Astrocyte (in vitro differentiated cells and primary cell): Measurements from ENCODE around the gene LRMDA. TPM values are rescaled to one million over a fixed set of nuclear protein-coding genes. Genes with fewer than 3 reads are reported as not detected.

ENCODE experiments used
- DNase-seq: peaks from one replicate; pipeline ENCODE4 v3.0.0-alpha.2; 2010; ENCODE audit warnings: low read depth
- FAIRE-seq: peaks from 2 replicates; lab custom pipeline; 2011; peaks lifted over from hg19 to GRCh38; lab: Jason Lieb, UNC
- H2AFZ ChIP-seq: 2 replicates; pipeline ENCODE4 v1.6.0; 2012; ENCODE audit warnings: low read depth, low read length, inconsistent platforms
- H3K27ac ChIP-seq: 2 replicates; pipeline ENCODE4 v1.5.1; 2011; ENCODE audit warnings: low read depth, low read length, inconsistent platforms
- H3K27me3 ChIP-seq: 2 replicates; pipeline ENCODE4 v1.6.0; 2011; ENCODE audit warnings: low read length, inconsistent platforms; ENCODE audit not compliant: insufficient read depth
- H3K36me3 ChIP-seq: 2 replicates; pipeline ENCODE4 v1.5.1; 2011; ENCODE audit warnings: low read length, inconsistent platforms; ENCODE audit not compliant: insufficient read depth
- H3K4me1 ChIP-seq: 2 replicates; pipeline ENCODE4 v1.5.1; 2011; ENCODE audit warnings: low read length, inconsistent platforms; ENCODE audit not compliant: insufficient read depth
- H3K4me2 ChIP-seq: 2 replicates; pipeline ENCODE4 v1.6.0; 2012; ENCODE audit warnings: low read length, inconsistent platforms
- H3K4me3 ChIP-seq: 2 replicates; pipeline ENCODE4 v1.5.1; 2011; ENCODE audit warnings: low read depth, mild to moderate bottlenecking, low read length, inconsistent platforms; ENCODE audit not compliant: insufficient read depth
- H3K79me2 ChIP-seq: 2 replicates; pipeline ENCODE4 v1.6.0; 2012; ENCODE audit warnings: mild to moderate bottlenecking, low read length, inconsistent platforms; ENCODE audit not compliant: insufficient read depth
- H3K9ac ChIP-seq: 2 replicates; pipeline ENCODE4 v1.6.0; 2012; ENCODE audit warnings: mild to moderate bottlenecking, low read length, inconsistent platforms
- H3K9me3 ChIP-seq: 2 replicates; pipeline ENCODE4 v1.5.1; 2012; ENCODE audit warnings: low read depth, mild to moderate bottlenecking, low read length, inconsistent platforms; ENCODE audit not compliant: insufficient read depth
- H4K20me1 ChIP-seq: 2 replicates; pipeline ENCODE4 v1.6.0; 2012; ENCODE audit warnings: low read length, inconsistent platforms; ENCODE audit not compliant: insufficient read depth
- H3K27ac Mint-ChIP-seq: one replicate; pipeline ENCODE4 v1.8.0; 2021; ENCODE audit warnings: mild to moderate bottlenecking, mixed read lengths; ENCODE audit not compliant: unreplicated experiment
- H3K27me3 Mint-ChIP-seq: one replicate; pipeline ENCODE4 v1.8.0; 2021; ENCODE audit warnings: low read depth, mixed read lengths; ENCODE audit not compliant: unreplicated experiment
- H3K36me3 Mint-ChIP-seq: one replicate; pipeline ENCODE4 v1.8.0; 2021; ENCODE audit warnings: low read depth, mixed read lengths; ENCODE audit not compliant: unreplicated experiment
- H3K4me1 Mint-ChIP-seq: one replicate; pipeline ENCODE4 v1.8.0; 2021; ENCODE audit warnings: low read depth, mixed read lengths; ENCODE audit not compliant: unreplicated experiment
- H3K4me3 Mint-ChIP-seq: one replicate; pipeline ENCODE4 v1.8.0; 2021; ENCODE audit warnings: mild to moderate bottlenecking, moderate library complexity, mixed read lengths; ENCODE audit not compliant: unreplicated experiment
- H3K9me3 Mint-ChIP-seq: one replicate; pipeline ENCODE4 v1.8.0; 2021; ENCODE audit warnings: mild to moderate bottlenecking, mixed read lengths; ENCODE audit not compliant: unreplicated experiment
- EZH2 ChIP-seq: IDR thresholded peaks from 2 replicates; pipeline ENCODE4 v1.6.1; 2012; ENCODE audit warnings: mild to moderate bottlenecking, low read length, inconsistent platforms; ENCODE audit not compliant: insufficient read depth
- total RNA-seq: library from RNA; stranded (reverse); gene quantifications from 2 replicates; pipeline ENCODE4 v1.2.1, GENCODE V29; 2021
- TF ChIP-seq, protein P1 (sequence below): IDR thresholded peaks from 2 replicates; pipeline ENCODE4 v1.5.1; 2011; ENCODE audit warnings: low read depth, mild to moderate bottlenecking, inconsistent platforms, low read length, moderate library complexity; ENCODE audit not compliant: insufficient read depth

LRMDA gene
- total RNA-seq, 1 donor from 2014 or later = 2.7 TPM

DNA sequence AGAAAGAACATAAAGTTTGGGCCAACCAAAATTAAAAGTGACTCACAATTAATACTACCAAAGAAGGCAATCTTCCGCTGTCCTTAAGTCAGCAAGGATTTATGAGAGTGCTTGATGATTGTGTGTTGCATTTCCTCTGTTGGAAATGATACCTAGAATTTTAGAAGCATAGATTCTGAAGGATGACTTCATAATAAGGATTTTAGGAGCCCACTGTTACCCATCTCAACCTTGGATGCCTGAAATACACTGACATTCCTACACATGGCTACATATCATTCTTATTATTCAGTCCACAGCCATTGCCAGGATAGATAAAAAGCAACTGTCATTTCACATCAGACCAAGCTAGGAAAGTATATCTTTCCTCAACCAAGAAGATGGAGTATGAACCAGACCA, 823.8 kb downstream of the LRMDA start:
- H2AFZ ChIP-seq = no peak overlapping the region
- no peaks in the 10 kb centered on the region for H3K79me2 ChIP-seq
- no peaks in the 10 kb centered on the region for H3K9me3 ChIP-seq
- Mint-ChIP-seq H3K4me1 (no peaks in the 10 kb centered on the region), H3K27me3 (no peaks in the 10 kb centered on the region), H3K9me3 (peaks cover 7% of the 10 kb centered on the region), H3K36me3 (no peaks in the 10 kb centered on the region), H3K27ac (no peak overlapping the region), H3K4me3 (no peak overlapping the region)
- H3K27ac ChIP-seq = no peak overlapping the region
- H3K36me3 ChIP-seq = no peaks in the 10 kb centered on the region
- no peak overlapping the region for H3K4me2 ChIP-seq
- DNase-seq (peak; percentile 27), FAIRE-seq (no peak)
- TF ChIP-seq, protein P1, sequence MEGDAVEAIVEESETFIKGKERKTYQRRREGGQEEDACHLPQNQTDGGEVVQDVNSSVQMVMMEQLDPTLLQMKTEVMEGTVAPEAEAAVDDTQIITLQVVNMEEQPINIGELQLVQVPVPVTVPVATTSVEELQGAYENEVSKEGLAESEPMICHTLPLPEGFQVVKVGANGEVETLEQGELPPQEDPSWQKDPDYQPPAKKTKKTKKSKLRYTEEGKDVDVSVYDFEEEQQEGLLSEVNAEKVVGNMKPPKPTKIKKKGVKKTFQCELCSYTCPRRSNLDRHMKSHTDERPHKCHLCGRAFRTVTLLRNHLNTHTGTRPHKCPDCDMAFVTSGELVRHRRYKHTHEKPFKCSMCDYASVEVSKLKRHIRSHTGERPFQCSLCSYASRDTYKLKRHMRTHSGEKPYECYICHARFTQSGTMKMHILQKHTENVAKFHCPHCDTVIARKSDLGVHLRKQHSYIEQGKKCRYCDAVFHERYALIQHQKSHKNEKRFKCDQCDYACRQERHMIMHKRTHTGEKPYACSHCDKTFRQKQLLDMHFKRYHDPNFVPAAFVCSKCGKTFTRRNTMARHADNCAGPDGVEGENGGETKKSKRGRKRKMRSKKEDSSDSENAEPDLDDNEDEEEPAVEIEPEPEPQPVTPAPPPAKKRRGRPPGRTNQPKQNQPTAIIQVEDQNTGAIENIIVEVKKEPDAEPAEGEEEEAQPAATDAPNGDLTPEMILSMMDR = no peak
- no peak for TF ChIP-seq EZH2
- H3K9ac ChIP-seq = no peak overlapping the region
- no peak overlapping the region for H3K4me3 ChIP-seq
- H3K27me3 ChIP-seq = no peaks in the 10 kb centered on the region
- H4K20me1 ChIP-seq = no peaks in the 10 kb centered on the region
- H3K4me1 ChIP-seq = no peaks in the 10 kb centered on the region

DNA sequence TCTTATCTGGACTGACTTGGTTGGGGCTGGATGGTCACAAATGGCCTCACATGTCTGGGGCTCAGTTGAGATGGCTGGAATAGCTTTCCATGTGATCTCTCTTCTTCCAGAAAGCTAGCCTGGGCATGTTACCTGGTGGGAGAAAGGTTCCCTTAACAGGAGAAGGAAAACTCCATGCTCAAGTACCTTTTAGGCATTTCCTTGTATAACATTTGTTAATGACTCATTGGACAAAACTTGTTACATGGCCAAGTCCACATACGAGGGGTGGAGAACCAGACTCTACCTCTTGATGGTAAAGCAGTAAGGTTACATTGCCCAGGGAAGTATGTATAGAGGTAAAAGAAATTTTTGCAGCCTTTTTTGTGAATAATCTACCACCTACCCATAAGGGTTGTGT, 826.4 kb downstream of the LRMDA start:
- H3K9ac ChIP-seq = no peak overlapping the region
- no peaks in the 10 kb centered on the region for H3K79me2 ChIP-seq
- no peaks in the 10 kb centered on the region for H3K36me3 ChIP-seq
- Mint-ChIP-seq H3K36me3 (no peaks in the 10 kb centered on the region), H3K27ac (no peak overlapping the region), H3K4me3 (no peak overlapping the region), H3K4me1 (no peaks in the 10 kb centered on the region), H3K9me3 (peaks cover 7% of the 10 kb centered on the region), H3K27me3 (no peaks in the 10 kb centered on the region)
- H3K27ac ChIP-seq = no peak overlapping the region
- peak; percentile 48 for DNase-seq
- no peaks in the 10 kb centered on the region for H3K9me3 ChIP-seq
- H3K27me3 ChIP-seq = no peaks in the 10 kb centered on the region
- TF ChIP-seq, protein P1 = no peak
- TF ChIP-seq EZH2 = no peak
- no peaks in the 10 kb centered on the region for H3K4me1 ChIP-seq
- no peak overlapping the region for H2AFZ ChIP-seq
- no peaks in the 10 kb centered on the region for H4K20me1 ChIP-seq
- no peak overlapping the region for H3K4me3 ChIP-seq
- no peak for FAIRE-seq
- no peak overlapping the region for H3K4me2 ChIP-seq

DNA sequence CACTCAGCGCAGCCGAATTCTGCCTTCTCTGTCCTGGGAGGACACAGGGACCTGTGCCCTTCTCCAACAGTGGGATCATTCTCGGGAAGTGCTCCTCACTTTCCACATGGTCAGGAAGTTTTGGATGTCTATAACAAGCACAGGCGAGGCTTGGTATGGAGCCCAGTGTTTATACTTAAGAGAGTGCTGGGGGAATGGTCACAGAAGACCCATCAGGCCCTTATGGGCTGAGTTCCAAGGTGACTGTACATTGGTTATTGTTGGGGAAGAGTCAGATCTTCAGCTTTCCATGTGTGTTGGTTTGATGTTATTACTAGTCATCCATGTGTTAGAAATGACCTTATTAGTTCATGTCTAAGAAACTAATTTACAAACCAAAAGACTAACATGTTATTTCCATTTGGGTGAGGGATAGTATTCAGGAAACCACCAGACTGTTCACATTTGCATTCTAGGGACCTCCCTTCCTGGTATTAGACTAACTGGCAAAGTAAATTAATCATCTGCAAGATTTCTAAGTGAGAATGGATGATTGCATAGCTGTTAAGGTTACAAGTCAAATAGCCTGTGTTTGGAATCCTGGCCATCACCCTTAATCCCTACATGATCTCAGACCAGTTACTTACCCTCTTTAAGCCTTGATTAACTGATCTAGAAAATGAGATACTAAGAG, 834.2 kb downstream of the LRMDA start:
- H4K20me1 ChIP-seq = no peaks in the 10 kb centered on the region
- H3K36me3 ChIP-seq = no peaks in the 10 kb centered on the region
- no peak overlapping the region for H3K27ac ChIP-seq
- H3K36me3 Mint-ChIP-seq = no peaks in the 10 kb centered on the region
- H3K4me3 ChIP-seq = no peak overlapping the region
- H3K4me1 ChIP-seq = no peaks in the 10 kb centered on the region
- H3K4me2 ChIP-seq = no peak overlapping the region
- DNase-seq (no peak), FAIRE-seq (no peak)
- no peaks in the 10 kb centered on the region for H3K27me3 Mint-ChIP-seq
- no peaks in the 10 kb centered on the region for H3K9me3 Mint-ChIP-seq
- no peaks in the 10 kb centered on the region for H3K79me2 ChIP-seq
- no peak overlapping the region for H2AFZ ChIP-seq
- H3K9me3 ChIP-seq = no peaks in the 10 kb centered on the region
- no peak overlapping the region for H3K27ac Mint-ChIP-seq
- TF ChIP-seq EZH2 = no peak
- TF ChIP-seq, protein P1 = no peak
- H3K9ac ChIP-seq = no peak overlapping the region
- H3K4me1 Mint-ChIP-seq = no peaks in the 10 kb centered on the region
- no peaks in the 10 kb centered on the region for H3K27me3 ChIP-seq
- no peak overlapping the region for H3K4me3 Mint-ChIP-seq
